ENCODE measurements around the gene PKD2L2.
"Not testable (repeated sequence)": the region's sequence is repeated elsewhere in the genome, so short reads cannot be mapped to it uniquely, and the experiment has no call there.

PKD2L2 gene

DNA sequence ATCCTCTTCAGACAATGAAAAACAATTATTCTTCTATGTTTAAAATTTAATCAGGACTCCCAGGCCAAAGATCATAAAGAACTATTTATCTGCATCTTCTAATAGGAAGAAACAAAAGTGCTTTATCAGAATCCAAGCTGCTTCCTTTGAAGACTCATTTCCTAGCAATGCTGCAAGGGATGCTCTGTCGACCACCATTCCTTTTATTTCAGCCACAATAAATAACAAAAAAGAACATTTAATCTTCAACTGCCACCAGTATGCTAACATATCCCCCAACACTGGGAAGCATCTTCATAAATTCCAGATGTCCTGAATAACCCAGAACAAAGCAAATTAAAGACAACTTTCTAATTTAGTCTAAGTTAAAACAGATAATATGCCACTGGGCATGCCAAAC lies 68.7 kb downstream of the PKD2L2 start:
- DNase-seq (ENCODE audit: low spot score) = no peak

DNA sequence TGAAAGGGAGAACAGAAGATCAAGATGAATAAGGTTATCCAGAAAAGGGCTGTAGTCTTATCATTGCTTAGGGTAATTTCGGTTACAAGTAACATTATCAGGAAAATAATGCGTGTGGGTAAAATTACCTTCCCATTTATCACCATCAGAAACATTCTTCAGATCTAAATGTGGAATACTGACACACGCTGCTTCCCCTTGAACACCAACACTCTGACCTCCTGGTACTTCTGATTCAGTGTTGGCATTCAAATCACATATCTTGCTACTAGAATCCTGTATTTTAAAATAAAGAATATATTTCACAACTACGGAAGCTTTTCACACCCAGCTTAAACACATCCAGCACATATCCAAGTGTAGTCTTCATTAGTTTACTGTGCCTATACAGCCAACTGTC lies 70.2 kb downstream of the PKD2L2 start:
- no peak for DNase-seq (ENCODE audit: low spot score)

DNA sequence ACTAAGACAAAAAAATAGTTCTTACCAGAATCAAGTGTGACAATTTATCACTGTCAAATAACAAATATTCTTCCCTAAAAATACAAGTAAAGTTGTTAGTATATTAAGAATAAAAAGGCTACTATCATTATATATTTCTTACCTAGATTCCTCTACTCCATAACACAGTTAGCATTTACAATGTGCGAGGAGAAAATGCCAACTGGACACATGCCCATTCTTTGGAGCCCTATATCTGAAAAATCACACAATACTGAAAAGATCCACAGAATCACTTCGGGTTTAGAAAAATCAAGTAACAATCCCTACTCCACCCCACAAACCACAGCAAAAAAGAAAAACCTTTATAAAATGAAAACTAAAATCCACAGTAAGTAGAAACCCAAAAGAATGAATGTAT lies 70.9 kb downstream of the PKD2L2 start:
- DNase-seq (ENCODE audit: low spot score) = no peak

DNA sequence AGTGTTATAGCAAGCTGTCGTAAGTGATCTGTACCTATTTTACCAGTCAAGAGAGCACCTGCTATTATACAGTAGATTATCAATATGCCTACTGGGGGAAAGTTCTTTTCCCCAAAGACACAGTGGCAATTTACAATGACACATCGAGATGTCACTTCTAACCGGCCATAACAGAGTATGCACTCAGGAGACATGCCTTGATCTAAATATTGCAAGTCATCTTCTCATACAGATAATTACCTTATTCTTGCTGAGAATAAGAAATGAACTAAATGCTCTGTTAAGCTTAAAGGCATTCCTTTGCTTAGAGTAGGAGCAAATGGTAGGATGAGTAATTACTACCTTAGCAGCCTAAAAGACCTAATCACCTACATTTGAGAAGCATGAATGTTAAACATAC lies 71.6 kb downstream of the PKD2L2 start:
- no peak for DNase-seq (ENCODE audit: low spot score)

DNA sequence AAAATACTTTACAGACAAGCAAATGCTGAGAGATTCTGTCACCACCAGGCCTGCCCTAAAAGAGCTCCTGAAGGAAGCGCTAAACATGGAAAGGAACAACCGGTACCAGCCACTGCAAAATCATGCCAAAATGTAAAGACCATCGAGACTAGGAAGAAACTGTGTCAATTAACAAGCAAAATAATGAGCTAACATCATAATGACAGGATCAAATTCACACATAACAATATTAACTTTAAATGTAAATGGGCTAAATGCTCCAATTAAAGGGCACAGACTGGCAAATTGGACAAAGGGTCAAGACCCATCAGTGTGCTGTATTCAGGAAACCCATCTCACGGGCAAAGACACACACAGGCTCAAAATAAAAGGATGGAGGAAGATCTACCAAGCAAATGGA lies 81.1 kb downstream of the PKD2L2 start:
- not testable (repeated sequence) for DNase-seq (ENCODE audit: low spot score)

DNA sequence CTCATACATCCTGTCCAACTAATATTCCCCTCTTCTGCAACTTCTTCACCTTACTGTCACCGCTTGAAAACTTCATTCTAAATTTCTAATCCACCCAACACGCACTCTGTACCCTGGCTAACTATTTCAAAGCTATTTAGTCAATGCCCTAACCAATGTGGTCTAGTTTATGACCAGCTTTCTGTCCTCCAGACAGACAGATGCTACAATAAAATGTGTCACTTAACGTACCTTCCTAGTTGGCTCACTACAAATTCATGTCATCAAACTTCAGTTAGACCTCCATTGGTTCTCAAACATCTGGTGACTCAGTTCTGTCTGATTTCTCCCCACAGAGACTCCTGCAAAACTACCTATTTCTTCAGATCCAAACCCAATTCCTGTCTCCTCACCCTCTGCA lies 86.0 kb downstream of the PKD2L2 start:
- DNase-seq (ENCODE audit: low spot score) = no peak

DNA sequence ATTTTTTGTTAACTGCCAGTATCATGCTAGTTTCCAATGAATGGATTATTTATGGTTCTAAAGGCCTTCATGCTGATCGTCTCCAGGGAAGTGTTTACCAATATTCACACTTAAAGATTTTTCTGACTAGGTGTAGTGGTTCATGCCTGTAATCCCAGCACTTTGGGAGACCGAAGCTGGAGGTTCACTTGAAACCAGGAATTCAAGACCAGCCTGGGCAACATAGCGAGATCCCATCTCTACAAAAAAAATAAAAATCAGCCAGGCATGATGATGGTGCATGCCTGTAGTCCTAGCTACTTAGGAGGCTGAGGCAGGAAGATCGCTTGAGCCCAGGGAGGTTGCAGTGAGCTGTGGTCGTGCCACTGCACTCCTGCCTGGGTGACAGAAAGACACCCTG lies 100.2 kb downstream of the PKD2L2 start:
- no peak for DNase-seq (ENCODE audit: low spot score)
